Measurements from ENCODE around the gene EXOC6B.

The EXOC6B gene

GRCh38 chr2:72734432-72734831 lies 91.4 kb downstream of the EXOC6B start:
- no peak for DNase-seq (ENCODE audit: low read depth)

- no peak for DNase-seq (ENCODE audit: low read depth)
These were observed 94.7 kb downstream of the EXOC6B start for GRCh38 chr2:72731116-72731515.

- DNase-seq (ENCODE audit: low read depth): no peak
These were observed 98.5 kb downstream of the EXOC6B start for GRCh38 chr2:72727356-72727755.

GRCh38 chr2:72723769-72724370 lies 102.0 kb downstream of the EXOC6B start:
- DNase-seq (ENCODE audit: low read depth): no peak

GRCh38 chr2:72722492-72723070 lies 103.3 kb downstream of the EXOC6B start:
- no peak for DNase-seq (ENCODE audit: low read depth)

- DNase-seq (ENCODE audit: low read depth): no peak
These were observed 106.4 kb downstream of the EXOC6B start for GRCh38 chr2:72719416-72719815.

GRCh38 chr2:72718876-72719275 lies 107.0 kb downstream of the EXOC6B start:
- no peak for DNase-seq (ENCODE audit: low read depth)

- no peak for DNase-seq (ENCODE audit: low read depth)
These were observed 109.2 kb downstream of the EXOC6B start for GRCh38 chr2:72716601-72717000.

GRCh38 chr2:72713857-72714256 lies 112.0 kb downstream of the EXOC6B start:
- no peak for DNase-seq (ENCODE audit: low read depth)

GRCh38 chr2:72712977-72713376 lies 112.9 kb downstream of the EXOC6B start:
- DNase-seq (ENCODE audit: low read depth): no peak

- no peak for DNase-seq (ENCODE audit: low read depth)
These were observed 113.5 kb downstream of the EXOC6B start for GRCh38 chr2:72712304-72712703.

- DNase-seq (ENCODE audit: low read depth): no peak
These were observed 115.2 kb downstream of the EXOC6B start for GRCh38 chr2:72710418-72711152.

- DNase-seq (ENCODE audit: low read depth): no peak
These were observed 117.6 kb downstream of the EXOC6B start for GRCh38 chr2:72708236-72708635.

- no peak for DNase-seq (ENCODE audit: low read depth)
These were observed 127.5 kb downstream of the EXOC6B start for GRCh38 chr2:72698300-72698699.

GRCh38 chr2:72696559-72696958 lies 129.3 kb downstream of the EXOC6B start:
- DNase-seq (ENCODE audit: low read depth): no peak

- DNase-seq (ENCODE audit: low read depth): no peak
These were observed 130.2 kb downstream of the EXOC6B start for GRCh38 chr2:72695676-72696075.

- no peak for DNase-seq (ENCODE audit: low read depth)
These were observed 130.9 kb downstream of the EXOC6B start for GRCh38 chr2:72694715-72695496.

GRCh38 chr2:72689579-72690195 lies 136.1 kb downstream of the EXOC6B start:
- no peak for DNase-seq (ENCODE audit: low read depth)

GRCh38 chr2:72685638-72686213 lies 140.1 kb downstream of the EXOC6B start:
- no peak for DNase-seq (ENCODE audit: low read depth)

- DNase-seq (ENCODE audit: low read depth): no peak
These were observed 143.8 kb downstream of the EXOC6B start for GRCh38 chr2:72682061-72682460.

GRCh38 chr2:72681016-72681995 lies 144.5 kb downstream of the EXOC6B start:
- DNase-seq (ENCODE audit: low read depth): no peak

Measured in activated T-cell treated with anti-CD3 and anti-CD28 coated beads for 24 hours (primary cell).